Glomerular endothelial cell (primary cell): ENCODE data around the gene COPS4. TPM values are rescaled to one million over a fixed set of nuclear protein-coding genes. Genes with fewer than 3 reads are reported as not detected.
A peak's percentile ranks its signal among the peaks of the same experiment; 100 is the strongest.
"Not testable (repeated sequence)": the region's sequence is repeated elsewhere in the genome, so short reads cannot be mapped to it uniquely, and the experiment has no call there.

Experiments used
- DNase-seq: peaks from one replicate; pipeline ENCODE4 v3.0.0-alpha.2; 2011; ENCODE audit warnings: low read depth, low spot score; ENCODE audit errors: extremely low read depth
- total RNA-seq: library from RNA; depleted of rRNA; stranded (reverse); fragments of >200 nt; gene quantifications from 2 replicates; pipeline ENCODE4 v1.2.3, GENCODE V29; 2015

COPS4 gene
- total RNA-seq, 1 donor from 2014 or later, result 43.5 TPM

GRCh38 chr4:83080561-83080960 is 45.6 kb downstream of the COPS4 start:
- no peak for DNase-seq

- no peak for DNase-seq
Measured at GRCh38 chr4:83082777-83083176, 47.8 kb downstream of the COPS4 start.

DNA sequence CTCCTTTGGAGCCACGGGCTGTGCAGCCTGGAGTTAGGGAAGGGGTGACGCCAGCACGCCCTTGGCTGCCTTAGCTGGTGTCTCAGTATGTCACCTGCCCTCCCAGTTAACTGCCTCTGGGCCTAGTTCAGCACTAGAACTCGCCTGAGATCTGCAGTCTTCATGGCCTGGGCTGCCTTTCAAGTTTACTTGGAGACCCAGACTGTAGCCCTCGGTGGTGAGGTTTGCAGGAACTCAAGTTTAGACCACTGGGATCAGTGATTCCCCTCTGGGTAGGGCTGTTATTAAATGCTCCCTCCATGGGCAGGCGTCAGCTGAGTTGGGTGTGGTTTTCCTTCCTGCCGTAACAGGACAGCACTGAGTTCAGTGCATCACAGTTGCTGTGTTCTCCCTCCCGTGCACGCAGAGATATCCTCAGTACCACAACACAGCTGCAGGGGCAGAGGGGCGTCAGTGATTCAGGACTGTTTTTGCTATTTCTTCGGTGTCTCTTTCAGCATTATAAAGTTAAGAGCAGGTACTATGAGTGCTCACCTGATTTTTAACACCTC is 49.0 kb downstream of the COPS4 start:
- no peak for DNase-seq

- DNase-seq, result not testable (repeated sequence)
Measured at GRCh38 chr4:83084956-83085355, 50.0 kb downstream of the COPS4 start.

- DNase-seq, result no peak
Measured at GRCh38 chr4:83089410-83090157, 54.6 kb downstream of the COPS4 start.

GRCh38 chr4:83093060-83093640 is 58.2 kb downstream of the COPS4 start:
- no peak for DNase-seq

DNA sequence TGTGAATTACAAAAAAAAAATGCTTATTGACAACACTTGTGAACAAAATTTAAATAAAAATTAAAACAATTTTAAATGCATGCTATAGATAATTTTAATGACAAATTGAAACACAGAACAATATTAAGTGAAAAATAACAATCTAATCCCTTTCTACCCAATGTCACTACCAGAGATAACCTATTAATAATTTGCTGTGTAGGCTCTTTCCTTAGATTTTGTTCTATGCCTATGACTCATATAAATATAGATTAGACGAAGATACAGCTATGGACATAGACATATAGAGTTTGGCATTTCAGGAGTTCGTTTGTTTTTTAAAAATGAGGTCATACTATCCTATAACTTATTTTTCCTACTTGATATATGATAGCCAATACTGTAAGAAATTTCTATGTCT is 61.4 kb downstream of the COPS4 start:
- DNase-seq, result no peak

DNA sequence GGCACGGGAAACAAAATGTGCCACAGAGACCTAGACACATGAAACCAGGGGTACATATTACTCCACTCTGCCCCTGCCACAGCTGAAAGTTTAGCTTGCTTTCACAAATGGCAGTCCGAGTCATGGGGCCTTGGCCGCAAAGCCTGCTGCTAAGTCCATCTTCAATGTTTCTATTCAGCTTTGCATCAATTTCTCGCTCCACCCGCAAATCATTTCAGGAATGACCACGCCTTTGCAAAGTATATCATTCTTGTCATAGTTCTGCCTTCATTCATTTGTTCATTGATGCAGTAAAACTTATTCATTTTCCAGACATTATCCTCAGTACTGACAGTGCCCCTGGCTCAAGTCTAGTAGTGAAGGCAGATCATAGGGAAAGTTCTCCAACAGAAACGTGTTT is 70.0 kb downstream of the COPS4 start:
- DNase-seq, result no peak

DNA sequence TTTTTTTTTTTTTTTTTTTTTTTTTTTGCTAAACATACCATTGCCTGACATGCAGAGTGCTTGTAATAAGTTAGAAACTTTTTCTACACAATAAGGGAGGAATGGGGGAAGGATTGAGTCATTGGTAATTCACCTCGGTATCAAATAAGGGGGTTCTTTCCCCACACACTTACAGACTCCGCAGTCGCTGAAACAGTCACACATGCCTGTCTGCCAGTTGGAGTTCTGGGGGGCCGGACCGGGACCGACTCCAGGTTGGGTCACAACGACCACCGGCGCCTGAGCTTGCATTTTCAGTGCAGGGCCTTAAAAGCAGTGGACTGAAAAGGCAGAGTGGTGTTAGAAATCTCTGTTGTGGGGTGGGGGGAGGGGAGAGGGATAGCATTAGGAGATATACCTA is 72.6 kb downstream of the COPS4 start:
- no peak for DNase-seq

- DNase-seq, result no peak
Measured at GRCh38 chr4:83108101-83108861, 73.3 kb downstream of the COPS4 start.

DNA sequence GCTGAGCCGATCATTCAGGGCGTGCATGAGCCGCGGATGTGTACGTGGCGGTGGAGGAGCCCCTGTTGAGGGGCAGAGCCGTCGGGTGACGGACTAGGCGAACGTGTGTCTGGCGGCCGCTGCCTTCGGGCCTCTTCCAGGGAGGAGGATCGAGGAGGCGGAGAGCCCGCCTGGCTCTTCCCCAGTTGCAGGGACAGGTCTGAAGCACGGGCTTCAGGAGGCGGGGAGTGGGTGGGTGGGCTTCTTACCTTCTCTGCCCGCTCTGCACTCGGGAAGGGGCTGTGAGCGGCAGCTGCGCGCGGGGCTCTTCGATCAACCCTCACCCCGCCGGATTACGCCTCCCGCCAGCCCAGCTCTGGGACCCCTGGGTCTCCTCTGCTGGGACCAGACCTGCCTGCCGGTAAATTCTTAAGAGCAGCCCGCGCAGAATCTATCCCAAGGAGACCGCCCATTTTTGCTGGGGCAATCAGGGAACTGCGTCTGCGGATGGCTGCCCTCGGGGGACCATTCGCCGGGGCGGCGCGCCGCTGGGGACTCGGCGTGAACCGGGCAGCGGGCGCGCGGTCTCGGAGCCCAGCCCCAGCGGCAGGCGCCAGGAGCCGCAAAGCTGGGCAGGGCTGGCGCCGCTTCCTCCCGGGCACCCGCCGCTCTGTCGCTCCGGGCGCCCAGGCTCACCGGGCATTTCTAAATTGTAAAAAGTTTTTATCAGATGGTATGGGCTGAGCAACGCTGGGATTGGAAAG is 74.7 kb downstream of the COPS4 start:
- DNase-seq, result no peak

DNA sequence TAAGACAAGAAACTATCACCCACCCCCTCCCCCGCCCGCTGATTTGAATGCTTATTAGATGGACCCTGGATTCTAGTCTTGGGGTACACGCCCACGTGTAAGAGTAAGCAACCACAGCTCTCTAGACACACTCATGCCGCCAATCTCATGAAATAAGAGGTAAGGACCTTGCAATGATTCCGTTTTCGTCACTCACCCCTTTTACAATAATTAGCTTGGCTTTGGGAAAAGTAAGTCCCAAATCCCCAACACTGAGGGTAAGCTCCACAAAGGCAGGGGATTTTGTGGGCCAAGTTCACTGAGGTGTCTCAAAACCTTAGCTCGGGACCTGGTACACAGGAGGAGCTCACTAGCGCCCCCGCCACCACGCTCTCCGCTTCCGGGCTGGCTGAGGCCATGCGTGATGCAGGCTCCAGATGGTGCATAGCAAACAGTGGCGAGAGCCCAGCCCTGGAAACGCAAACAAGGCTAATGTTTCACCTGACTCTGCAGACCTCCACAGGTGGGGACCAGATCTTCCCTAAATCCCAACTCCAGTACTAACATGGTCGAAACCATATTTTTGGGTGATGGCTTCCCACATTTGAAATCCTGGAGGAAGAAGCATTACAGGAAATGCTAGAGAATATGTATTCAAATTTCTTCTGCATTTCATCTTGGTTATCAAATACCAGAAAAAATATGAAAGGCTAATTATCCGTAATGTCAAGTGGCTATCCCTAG is 75.4 kb downstream of the COPS4 start:
- DNase-seq, result peak; percentile 44

DNA sequence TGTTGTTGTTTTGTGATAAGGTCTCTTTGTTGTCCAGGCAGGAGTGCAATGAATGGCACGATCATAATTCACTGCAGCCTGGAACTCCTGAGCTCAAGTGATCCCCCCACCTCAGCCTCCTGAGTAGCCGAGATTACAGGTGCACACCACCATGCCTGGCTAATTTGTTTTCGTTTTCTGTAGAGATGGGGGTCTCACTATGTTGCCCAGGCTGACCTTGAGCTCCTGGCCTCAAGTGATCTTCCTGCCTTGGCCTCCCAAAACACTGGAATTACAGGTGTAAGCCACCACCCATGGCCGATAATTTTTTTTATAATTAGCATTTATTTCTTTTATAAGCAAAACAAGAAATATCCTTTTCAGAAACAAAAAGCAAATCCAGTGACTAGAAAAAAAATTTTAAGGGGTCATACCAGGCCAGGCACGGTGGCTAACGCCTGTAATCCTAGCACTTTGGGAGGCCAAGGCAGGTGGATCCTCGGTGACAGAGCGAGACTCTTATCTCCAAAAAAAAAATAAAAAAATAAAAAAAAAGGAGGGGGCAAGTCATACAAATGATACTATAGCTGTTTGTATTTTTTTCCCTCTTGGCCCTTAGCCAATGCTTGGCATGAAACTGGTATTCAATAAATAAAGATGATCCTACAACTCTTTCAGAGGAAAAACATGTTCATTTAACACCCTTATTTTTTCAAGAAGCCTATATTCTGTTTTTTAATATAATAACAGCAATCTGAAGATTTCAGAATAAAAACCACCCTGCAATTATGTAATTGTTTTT is 76.2 kb downstream of the COPS4 start:
- DNase-seq, result no peak

DNA sequence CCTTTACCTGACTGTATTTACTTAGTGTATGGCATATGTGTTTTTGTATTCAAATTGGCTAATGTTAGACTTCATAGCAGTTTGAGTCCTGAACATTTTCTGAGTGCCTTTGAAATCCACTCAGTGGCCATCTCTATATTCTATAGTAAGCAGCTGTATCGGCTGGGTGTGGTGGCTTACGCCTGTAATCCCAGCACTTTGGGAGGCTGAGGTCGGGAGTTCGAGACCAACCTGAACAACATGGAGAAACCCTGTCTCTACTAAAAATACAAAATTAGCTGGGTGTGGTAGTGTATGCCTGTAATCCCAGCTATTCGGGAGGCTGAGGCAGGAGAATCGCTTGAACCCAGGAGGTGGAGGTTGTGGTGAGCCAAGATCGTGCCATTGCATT is 76.8 kb downstream of the COPS4 start:
- not testable (repeated sequence) for DNase-seq

GRCh38 chr4:83112231-83112630 is 77.2 kb downstream of the COPS4 start:
- no peak for DNase-seq

GRCh38 chr4:83112678-83113428 is 77.9 kb downstream of the COPS4 start:
- DNase-seq, result no peak

GRCh38 chr4:83113429-83113786 is 78.4 kb downstream of the COPS4 start:
- no peak for DNase-seq

DNA sequence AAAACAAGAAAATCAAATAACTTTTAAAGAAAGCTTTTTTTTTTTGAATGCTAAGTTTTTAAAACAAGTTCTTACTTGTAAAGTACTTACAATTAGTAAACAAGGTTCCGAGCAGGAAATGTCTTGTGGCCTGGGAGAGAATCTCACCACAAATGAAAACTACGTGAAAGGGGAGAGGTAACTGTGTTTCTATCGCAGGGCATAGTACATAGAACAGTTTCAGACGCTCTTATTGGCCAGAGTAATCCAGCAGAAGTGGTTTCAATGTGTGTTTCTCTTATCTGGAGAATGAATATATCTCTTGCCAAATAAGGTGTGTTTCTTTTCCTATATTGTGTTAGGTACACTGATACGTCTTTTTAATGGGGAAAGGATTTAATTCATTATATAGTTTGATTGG is 79.6 kb downstream of the COPS4 start, which contains the start of gene PLAC8:
Gene PLAC8, minus strand, starts transcription at position 154 of the 400 bp plus-strand sequence. CDS start 6,808 bp downstream, outside the sequence.
- no peak for DNase-seq

DNA sequence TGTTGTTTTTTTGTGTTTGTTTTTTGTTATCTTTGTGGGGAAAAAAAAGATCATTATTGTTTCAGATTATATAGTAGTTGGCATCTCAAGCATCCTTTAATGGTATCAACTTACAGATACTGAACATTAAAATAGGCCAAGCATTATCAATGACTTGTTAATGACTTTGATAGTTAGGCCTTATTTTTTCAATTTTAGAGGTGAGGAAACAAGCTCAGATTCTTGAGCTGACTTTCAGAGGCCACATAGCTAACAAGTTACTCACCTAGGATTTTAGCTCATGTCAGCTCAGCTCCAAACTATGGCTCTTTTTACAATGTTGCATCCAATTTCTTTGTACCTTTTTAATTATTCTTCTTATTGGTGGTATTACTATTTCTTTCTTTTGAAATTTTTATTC is 80.0 kb downstream of the COPS4 start:
- DNase-seq, result no peak
